GM10266 (cell line): ENCODE data around the gene PDE3B.
"Not testable (repeated sequence)": the region's sequence is repeated elsewhere in the genome, so short reads cannot be mapped to it uniquely, and the experiment has no call there.

Experiments
- DNase-seq: peaks from one replicate; pipeline ENCODE4 v3.0.0; 2012; ENCODE audit errors: extremely low spot score
- TF ChIP-seq, protein P1 (sequence below): IDR thresholded peaks from 2 replicates; pipeline ENCODE4 v1.5.1; 2012; ENCODE audit warnings: mild to moderate bottlenecking, low read depth; ENCODE audit not compliant: control insufficient read depth, insufficient read depth; ENCODE audit errors: missing control alignments

The PDE3B gene

DNA sequence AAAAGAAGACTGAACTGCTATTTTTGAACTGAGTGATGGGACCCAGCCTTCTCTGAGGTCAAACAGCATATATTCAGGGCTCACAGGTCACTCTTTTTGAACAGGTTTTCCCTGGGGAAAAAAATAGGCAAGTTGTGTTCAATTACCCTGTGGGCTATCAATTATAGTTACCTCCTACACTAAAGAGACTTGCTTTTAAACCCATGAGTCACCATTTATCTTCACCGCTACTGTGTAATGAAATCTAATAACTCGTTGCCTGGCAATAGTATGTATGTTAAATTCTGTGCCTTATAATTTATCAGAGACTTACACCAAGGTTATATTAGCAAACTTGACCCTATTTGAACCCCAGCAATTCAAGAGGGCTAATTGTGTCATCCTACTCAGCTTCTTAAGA is 149.9 kb downstream of the PDE3B start:
- DNase-seq: no peak
- TF ChIP-seq, protein P1, sequence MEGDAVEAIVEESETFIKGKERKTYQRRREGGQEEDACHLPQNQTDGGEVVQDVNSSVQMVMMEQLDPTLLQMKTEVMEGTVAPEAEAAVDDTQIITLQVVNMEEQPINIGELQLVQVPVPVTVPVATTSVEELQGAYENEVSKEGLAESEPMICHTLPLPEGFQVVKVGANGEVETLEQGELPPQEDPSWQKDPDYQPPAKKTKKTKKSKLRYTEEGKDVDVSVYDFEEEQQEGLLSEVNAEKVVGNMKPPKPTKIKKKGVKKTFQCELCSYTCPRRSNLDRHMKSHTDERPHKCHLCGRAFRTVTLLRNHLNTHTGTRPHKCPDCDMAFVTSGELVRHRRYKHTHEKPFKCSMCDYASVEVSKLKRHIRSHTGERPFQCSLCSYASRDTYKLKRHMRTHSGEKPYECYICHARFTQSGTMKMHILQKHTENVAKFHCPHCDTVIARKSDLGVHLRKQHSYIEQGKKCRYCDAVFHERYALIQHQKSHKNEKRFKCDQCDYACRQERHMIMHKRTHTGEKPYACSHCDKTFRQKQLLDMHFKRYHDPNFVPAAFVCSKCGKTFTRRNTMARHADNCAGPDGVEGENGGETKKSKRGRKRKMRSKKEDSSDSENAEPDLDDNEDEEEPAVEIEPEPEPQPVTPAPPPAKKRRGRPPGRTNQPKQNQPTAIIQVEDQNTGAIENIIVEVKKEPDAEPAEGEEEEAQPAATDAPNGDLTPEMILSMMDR: no peak

GRCh38 chr11:14796028-14796427 is 152.4 kb downstream of the PDE3B start:
- DNase-seq: not testable (repeated sequence)

GRCh38 chr11:14803846-14804245 is 160.2 kb downstream of the PDE3B start:
- TF ChIP-seq, protein P1: no peak
- no peak for DNase-seq

- TF ChIP-seq, protein P1: no peak
Measured at GRCh38 chr11:14809466-14809865, 165.9 kb downstream of the PDE3B start.

GRCh38 chr11:14812757-14813156 is 169.2 kb downstream of the PDE3B start:
- TF ChIP-seq, protein P1: no peak
- no peak for DNase-seq

More at GRCh38 chr11:14809466-14809865, 165.9 kb downstream of the PDE3B start:
- DNase-seq: no peak

- TF ChIP-seq, protein P1: no peak
- DNase-seq: no peak
Measured at GRCh38 chr11:14813516-14813915, 169.9 kb downstream of the PDE3B start.

GRCh38 chr11:14818779-14819178 is 175.2 kb downstream of the PDE3B start:
- no peak for DNase-seq
- TF ChIP-seq, protein P1: no peak

- TF ChIP-seq, protein P1: no peak
- no peak for DNase-seq
Measured at GRCh38 chr11:14819596-14819995, 176.0 kb downstream of the PDE3B start.
